GM18526 (cell line): Measurements from ENCODE around the gene PI3.

Source experiments
- POLR2A ChIP-seq: IDR thresholded peaks from 3 replicates; pipeline ENCODE4 v1.6.1; 2011; ENCODE audit not compliant: insufficient read length; ENCODE audit errors: extremely low read depth

The PI3 gene

DNA sequence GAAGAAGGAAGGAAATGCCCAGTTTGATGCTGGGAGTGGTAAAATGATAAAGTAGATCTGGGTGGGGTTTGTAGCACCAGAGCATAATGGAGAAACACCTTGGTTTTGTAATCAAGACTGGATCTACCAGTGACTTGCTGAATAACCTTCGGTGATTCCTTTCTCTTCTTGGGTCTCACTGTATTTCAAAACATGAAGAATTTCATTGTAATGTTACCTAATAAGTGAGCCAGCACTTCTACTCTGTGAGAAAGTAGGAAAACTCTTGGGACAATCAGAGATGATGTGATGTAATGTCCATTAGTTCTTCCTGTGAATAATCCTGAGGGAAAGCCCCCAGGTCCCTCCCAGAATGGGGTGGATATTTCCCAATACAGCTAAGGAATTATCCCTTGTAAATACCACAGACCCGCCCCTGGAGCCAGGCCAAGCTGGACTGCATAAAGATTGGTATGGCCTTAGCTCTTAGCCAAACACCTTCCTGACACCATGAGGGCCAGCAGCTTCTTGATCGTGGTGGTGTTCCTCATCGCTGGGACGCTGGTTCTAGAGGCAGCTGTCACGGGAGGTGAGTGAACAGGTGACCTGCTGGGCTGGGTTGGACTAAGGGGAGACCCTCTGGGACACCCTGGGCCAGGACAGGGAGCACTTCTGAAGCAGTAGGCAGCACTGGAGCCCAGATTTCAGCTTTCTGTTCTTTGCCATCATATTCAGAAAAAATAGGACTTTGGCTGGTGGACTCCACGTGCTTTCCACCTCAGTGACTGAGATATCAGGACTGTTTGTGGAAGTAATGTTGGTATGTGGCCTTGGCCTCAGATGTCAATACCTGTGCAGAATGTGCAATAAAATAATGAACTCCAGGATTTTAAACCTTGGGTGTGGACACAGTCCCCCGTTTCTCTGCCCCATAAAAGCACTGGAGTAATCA is at the start of gene PI3:
PI3 (plus strand) TSS at position 469 of the 931 bp plus-strand sequence; CDS start at position 490, 21 bp downstream.
- TF ChIP-seq POLR2A = no peak

DNA sequence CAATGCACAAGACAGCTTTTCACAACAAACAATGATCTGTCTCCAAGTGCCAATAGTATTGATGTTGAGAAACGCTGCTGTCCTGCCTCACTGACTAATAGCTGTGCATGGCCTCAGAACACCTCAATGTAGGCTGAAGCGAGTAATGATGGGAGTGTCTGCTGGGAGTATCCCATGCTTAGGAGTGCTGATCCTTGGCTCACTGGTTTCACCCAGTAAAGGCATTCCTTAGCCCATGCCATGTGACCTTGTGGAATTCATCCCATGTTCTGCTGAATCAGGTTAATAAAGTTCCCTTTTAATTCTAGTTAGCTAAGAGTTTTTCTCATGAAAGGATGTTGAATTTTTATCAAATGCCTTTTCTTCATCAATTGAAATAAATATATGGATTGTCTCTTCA is 46.6 kb upstream of the PI3 start:
- TF ChIP-seq POLR2A = no peak

GRCh38 chr20:45136911-45137310 is 37.8 kb upstream of the PI3 start:
- TF ChIP-seq POLR2A = no peak

GRCh38 chr20:45138561-45139300 is 36.0 kb upstream of the PI3 start:
- TF ChIP-seq POLR2A = no peak

GRCh38 chr20:45140836-45141235 is 33.9 kb upstream of the PI3 start:
- TF ChIP-seq POLR2A = no peak

DNA sequence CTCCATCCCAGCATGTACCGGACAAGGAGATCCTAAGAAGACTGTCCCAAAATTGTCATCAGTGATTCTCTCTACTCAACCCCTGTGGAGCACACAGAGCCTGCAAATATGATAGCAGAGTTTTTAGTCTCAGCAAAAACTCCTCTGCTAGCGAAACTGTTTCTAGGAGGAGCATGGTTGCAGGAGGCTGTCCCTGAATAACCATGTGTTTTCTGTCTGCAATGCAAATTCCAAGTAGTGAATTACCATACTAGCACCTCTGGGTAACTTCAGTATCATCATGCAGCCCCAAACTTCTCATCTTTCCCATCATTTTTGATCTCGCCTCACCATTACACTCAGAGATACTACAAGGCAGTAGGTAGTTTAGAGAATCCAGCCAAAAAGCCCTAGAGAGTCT is 25.6 kb upstream of the PI3 start:
- no peak for TF ChIP-seq POLR2A

DNA sequence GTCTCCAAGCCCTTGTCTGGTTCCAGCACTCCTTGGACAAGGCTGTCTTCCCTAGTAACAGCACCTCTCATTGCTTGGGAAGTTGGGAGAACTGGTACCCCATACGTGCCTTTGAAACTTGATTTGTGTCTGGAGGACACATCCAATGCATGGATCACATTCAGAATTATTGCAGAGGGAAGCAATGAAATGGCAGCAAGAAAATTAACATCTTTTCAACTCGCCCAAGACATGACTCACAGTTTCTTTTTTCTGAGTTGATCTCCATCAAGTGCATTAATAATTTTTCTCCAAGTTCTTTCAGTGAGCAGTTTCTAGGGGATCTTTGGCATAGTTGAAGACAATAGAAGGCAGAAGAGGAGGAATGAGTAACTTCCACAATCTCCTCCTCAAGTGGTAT is 22.3 kb upstream of the PI3 start:
- TF ChIP-seq POLR2A = no peak

- no peak for TF ChIP-seq POLR2A
These were observed 21.6 kb upstream of the PI3 start for GRCh38 chr20:45153147-45153546.

DNA sequence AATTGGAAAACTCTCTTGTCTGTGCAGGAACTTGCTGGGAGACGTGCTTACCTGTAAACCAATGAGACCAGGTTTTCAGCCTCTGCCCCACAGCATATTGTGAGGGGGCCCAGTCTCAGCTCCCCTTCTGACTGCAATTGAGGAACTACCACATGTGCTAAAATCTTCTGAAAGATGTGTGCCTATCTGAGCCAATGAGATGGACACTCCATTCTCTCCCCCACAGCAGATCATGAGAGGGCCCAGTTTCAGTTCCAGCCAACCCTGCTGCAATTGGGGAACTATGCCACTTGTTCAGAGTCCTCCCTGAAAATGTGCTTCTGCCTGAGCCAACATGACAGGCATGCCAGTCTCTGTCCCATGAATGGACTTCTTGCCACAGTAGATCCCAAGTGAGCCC is 20.9 kb upstream of the PI3 start:
- TF ChIP-seq POLR2A = no peak

DNA sequence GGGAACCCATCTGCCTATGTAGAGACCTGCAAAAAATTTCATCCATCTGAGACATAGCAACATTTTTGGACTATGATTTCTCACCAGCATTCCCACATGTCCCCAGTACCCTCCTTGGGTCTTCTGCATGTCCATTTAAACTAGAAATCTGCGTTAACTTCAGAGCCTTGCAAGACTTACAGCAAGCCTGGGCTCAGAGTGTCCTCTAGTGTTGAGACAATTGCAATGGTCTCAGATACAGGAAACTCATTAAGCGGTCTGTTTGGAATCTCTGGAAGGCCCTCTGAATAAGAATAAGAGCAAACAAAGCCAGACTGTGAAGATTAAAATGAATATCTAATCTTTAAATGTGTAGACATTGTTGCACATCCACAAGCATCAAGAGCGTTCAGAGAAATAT is 20.5 kb upstream of the PI3 start:
- TF ChIP-seq POLR2A = no peak

- TF ChIP-seq POLR2A = no peak
These were observed 18.0 kb upstream of the PI3 start for GRCh38 chr20:45156713-45157112.

GRCh38 chr20:45157962-45158361 is 16.7 kb upstream of the PI3 start:
- TF ChIP-seq POLR2A = no peak

GRCh38 chr20:45163083-45163803 is 11.5 kb upstream of the PI3 start:
- no peak for TF ChIP-seq POLR2A

DNA sequence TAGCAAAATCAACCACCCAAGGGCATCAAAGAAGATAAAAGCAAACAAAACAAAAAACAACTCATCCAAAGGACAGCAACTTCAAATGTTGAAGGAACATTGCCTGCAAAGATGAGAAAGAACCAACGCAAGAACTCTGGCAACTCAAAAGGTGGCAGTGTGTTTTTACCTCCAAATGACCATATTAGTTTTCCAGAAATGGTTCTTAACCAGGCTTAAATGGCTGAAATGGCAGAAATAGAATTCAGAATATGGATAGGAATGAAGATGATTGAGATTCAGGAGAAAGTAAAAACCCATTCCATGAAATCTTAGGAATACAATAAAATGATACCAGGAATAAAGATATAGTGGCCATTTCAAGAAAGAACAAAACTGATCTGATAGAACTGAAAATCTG is 9.8 kb upstream of the PI3 start:
- TF ChIP-seq POLR2A = no peak

GRCh38 chr20:45173522-45173921 is 1.2 kb upstream of the PI3 start:
- TF ChIP-seq POLR2A = no peak
